H7 (cell line): Measurements from ENCODE around the gene EPS8. TPM values are rescaled to one million over a fixed set of nuclear protein-coding genes. Genes with fewer than 3 reads are reported as not detected.

Experiments
- DNase-seq: peaks from one replicate; pipeline ENCODE4 v3.0.0; 2012
- H3K27me3 ChIP-seq: 2 replicates; pipeline ENCODE4 v1.6.0; 2011; ENCODE audit warnings: mild to moderate bottlenecking, low read length; ENCODE audit not compliant: control insufficient read depth, insufficient read depth
- H3K36me3 ChIP-seq: replicated peaks from 2 replicates; pipeline ENCODE4 v1.5.1; 2011; ENCODE audit warnings: low read length; ENCODE audit not compliant: control insufficient read depth, insufficient read depth
- H3K4me3 ChIP-seq: 2 replicates; pipeline ENCODE4 v1.5.1; 2011; ENCODE audit warnings: low read depth, mild to moderate bottlenecking, control low read depth, low read length, moderate library complexity; ENCODE audit not compliant: insufficient read depth
- total RNA-seq: library from RNA; depleted of rRNA; stranded (reverse); fragments of >200 nt; shearing (Covaris generic); gene quantifications from 2 replicates; pipeline ENCODE4 v1.2.3, GENCODE V29; 2014

EPS8 gene
- total RNA-seq, 1 experiment from 2014 or later, result 2.7 TPM

- Histone ChIP-seq H3K36me3 (no peaks in the 10 kb centered on the region), H3K4me3 (no peak overlapping the region), H3K27me3 (no peaks in the 10 kb centered on the region)
- DNase-seq, result no peak
Observed at GRCh38 chr12:15689751-15690191, 99.4 kb downstream of the EPS8 start.

DNA sequence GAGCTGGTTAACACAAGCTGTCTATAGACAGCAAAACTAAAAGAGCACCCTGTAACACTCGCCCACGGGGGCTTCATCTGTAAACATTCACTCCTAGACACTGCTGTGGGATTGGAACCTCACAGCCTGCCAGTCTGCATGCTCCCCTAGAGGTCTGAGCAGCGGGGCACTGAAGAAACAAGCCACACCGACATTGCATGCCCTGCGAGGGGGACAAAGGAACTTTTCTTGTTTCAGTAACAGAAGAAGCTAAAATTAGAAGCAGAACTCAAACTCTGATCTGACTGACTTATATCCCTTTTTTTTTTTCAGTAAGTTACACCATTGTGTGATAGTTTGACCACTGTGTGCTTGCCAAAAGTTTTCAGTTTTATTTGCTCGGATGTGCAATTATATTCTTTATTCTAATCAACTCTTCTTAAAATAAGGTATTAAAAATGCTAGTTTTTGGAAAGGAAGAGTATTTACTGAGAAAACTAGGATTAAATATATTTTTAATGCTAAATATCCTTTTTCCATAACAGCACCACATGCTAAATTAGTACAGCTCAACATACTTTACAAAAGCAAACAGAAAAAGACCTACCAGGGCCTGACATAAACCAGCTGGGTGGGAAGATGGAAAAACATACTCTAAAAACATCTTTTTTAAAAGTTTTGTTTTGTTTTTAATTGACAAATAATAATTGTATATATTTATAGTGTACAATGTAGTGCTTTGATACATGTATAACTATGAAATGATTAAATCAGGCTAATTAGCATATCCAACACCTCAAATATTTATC lies 100.2 kb downstream of the EPS8 start:
- no peaks in the 10 kb centered on the region for H3K27me3 ChIP-seq
- H3K4me3 ChIP-seq, result no peak overlapping the region
- DNase-seq, result no peak
- no peaks in the 10 kb centered on the region for H3K36me3 ChIP-seq

GRCh38 chr12:15688202-15688736 lies 100.9 kb downstream of the EPS8 start:
- no peak for DNase-seq
- Histone ChIP-seq H3K36me3 (no peaks in the 10 kb centered on the region), H3K27me3 (no peaks in the 10 kb centered on the region), H3K4me3 (peak overlapping the region; percentile 4; the same call in 1 of the 2 replicates)

- DNase-seq, result no peak
- Histone ChIP-seq H3K4me3 (no peak overlapping the region), H3K36me3 (no peaks in the 10 kb centered on the region), H3K27me3 (no peaks in the 10 kb centered on the region)
Observed at GRCh38 chr12:15687583-15687982, 101.6 kb downstream of the EPS8 start.

GRCh38 chr12:15684896-15685658 lies 104.1 kb downstream of the EPS8 start:
- no peak overlapping the region for H3K4me3 ChIP-seq
- no peak for DNase-seq

GRCh38 chr12:15682826-15683225 lies 106.4 kb downstream of the EPS8 start:
- no peak overlapping the region for H3K4me3 ChIP-seq
- H3K27me3 ChIP-seq, result no peaks in the 10 kb centered on the region
- H3K36me3 ChIP-seq, result no peaks in the 10 kb centered on the region
- no peak for DNase-seq

More at GRCh38 chr12:15684896-15685658, 104.1 kb downstream of the EPS8 start:
- no peaks in the 10 kb centered on the region for H3K27me3 ChIP-seq
- H3K36me3 ChIP-seq, result no peaks in the 10 kb centered on the region

DNA sequence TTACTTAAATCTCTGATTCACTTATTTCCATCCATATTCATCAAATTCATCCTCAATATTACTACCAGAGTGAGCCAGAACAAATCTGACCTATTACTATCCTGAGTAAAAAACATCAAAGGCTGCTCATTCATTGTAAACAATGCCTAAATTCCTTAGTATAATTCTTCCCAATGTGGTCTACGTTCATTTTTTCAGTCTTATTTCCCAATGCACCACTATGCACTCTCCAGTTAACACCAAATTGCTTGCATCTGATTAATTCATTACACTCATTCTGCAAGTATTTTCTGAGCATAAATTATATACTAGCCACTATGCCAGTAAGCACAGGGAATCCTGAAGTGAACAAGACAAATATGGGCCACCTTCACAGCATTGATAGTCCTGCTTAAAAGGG lies 110.0 kb downstream of the EPS8 start:
- no peaks in the 10 kb centered on the region for H3K27me3 ChIP-seq
- DNase-seq, result no peak

DNA sequence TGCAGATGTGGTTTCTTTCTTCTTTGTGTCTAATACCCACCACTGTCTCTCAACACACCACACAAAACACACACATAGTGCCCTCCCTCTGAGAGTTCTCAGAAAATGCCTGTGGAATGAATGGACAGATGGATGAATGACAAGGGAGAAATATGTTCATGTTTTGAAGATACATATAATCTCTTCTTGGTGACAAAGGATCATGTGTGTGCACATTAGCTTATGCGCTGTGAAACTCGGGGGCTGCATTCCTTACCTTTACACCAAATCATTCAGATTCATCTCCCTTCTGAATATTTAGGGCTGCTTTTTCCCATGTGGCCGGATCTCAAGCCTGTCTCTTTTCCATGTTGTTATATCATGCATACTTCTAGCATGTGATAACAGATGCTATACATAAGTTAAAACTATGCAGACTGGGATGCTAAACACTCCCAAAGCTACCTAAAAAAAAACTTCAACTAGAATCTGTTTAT lies 111.4 kb downstream of the EPS8 start:
- Histone ChIP-seq H3K4me3 (no peak overlapping the region), H3K27me3 (no peaks in the 10 kb centered on the region), H3K36me3 (no peaks in the 10 kb centered on the region)
- DNase-seq, result no peak

More for the DNA sequence above, 110.0 kb downstream of the EPS8 start:
- Histone ChIP-seq H3K36me3 (no peaks in the 10 kb centered on the region), H3K4me3 (no peak overlapping the region)

DNA sequence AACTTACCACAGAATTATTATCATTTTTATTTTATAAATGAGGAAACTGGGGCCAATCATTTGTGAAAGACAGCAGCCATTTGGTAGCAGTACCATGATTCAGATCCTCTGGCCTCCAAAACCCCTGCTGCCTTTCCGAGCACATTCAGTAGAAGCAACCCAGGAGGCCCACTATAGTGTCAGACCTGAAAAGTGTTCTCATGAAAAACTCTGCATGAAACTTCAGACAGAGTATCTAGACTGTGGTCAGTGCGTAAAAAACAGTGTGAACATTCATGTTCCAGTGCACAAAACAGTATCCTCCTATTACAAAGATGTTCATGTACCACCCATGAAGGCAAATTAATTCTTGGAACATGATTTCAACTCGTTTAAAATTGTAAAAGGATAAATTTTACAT lies 112.0 kb downstream of the EPS8 start:
- Histone ChIP-seq H3K36me3 (no peaks in the 10 kb centered on the region), H3K27me3 (no peaks in the 10 kb centered on the region), H3K4me3 (no peak overlapping the region)
- peak; percentile 6 for DNase-seq

GRCh38 chr12:15672671-15673270 lies 116.4 kb downstream of the EPS8 start:
- no peaks in the 10 kb centered on the region for H3K36me3 ChIP-seq
- H3K4me3 ChIP-seq, result no peak overlapping the region
- H3K27me3 ChIP-seq, result no peaks in the 10 kb centered on the region
- DNase-seq, result no peak

DNA sequence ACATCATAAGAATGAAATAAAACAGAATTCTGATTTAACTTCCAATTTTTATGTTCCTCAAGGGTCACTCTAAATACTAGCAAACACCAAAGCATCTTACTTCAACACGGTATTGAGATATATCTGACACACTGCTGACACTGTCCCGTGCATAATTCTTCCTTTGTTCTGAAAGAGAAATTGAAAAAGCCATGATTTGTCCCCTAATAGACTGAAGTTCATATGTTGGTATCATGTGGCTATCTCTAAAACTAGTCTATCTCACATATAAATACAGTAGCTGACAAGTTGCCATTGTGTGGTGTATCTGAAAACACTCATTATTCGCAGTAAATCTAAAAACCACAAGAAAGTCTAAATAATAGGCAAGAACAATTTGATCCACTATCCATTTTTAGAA lies 118.4 kb downstream of the EPS8 start:
- no peaks in the 10 kb centered on the region for H3K36me3 ChIP-seq
- H3K27me3 ChIP-seq, result no peaks in the 10 kb centered on the region
- DNase-seq, result no peak
- no peak overlapping the region for H3K4me3 ChIP-seq

- Histone ChIP-seq H3K4me3 (no peak overlapping the region), H3K36me3 (no peaks in the 10 kb centered on the region), H3K27me3 (no peaks in the 10 kb centered on the region)
- no peak for DNase-seq
Observed at GRCh38 chr12:15669256-15669948, 119.8 kb downstream of the EPS8 start.

DNA sequence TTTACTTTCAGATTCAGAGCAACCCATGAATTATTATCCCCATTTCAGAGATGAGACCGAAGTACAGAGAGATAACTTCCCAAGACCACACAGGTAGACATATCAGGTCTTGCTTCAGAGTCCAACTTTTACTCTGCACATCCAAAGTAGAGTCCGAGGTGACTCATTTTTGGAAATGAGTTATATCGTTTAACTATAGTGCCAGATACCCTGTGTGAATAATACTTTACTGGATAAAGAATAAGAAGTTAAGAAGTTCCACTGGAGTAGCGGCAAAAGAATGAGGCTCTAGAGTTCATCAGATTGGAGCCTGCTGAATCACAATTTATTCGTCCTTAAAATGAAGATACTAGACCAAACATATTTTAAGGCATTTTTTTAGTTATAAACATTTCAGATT lies 124.7 kb downstream of the EPS8 start:
- no peaks in the 10 kb centered on the region for H3K27me3 ChIP-seq
- no peak for DNase-seq
- no peak overlapping the region for H3K4me3 ChIP-seq
- H3K36me3 ChIP-seq, result no peaks in the 10 kb centered on the region
